ENCODE measurements around the gene SEMA5B. TPM values are rescaled to one million over a fixed set of nuclear protein-coding genes. Genes with fewer than 3 reads are reported as not detected.

Gene SEMA5B
- total and polyA plus RNA-seq, 8 donors = 0.61 to 9.0 (median 6.4) TPM

DNA sequence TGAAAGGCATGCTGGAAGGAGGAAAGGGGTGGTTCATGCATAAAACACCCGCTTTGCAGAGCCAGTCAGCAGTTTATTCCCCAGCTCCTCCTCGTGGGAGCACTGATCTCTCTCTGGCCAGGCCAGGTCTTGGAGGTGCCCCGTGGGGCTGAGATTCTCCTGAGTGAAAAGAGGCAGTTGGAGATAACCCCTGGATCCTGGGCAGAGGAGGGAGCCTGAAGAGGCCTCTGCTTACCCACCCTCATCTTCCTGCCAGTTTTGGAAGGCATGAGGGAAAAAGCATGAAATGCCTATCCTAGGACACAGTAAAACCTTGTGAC is 108.3 kb downstream of the SEMA5B start:
- Histone ChIP-seq H3K27ac (no peak overlapping the region), H3K27me3 (peaks cover 16 to 54% of the 10 kb centered on the region in 2 donors), H3K9me3 (no peaks in the 10 kb centered on the region), H3K36me3 (no peaks in the 10 kb centered on the region), H3K4me3 (no peak overlapping the region), H3K4me1 (peaks cover 0 to 6% of the 10 kb centered on the region in 2 donors)
- intact Hi-C loops (cut with DNase I) = no loop called here
- no peak for DNase-seq
- ATAC-seq = no peak
- TF ChIP-seq, protein P1, sequence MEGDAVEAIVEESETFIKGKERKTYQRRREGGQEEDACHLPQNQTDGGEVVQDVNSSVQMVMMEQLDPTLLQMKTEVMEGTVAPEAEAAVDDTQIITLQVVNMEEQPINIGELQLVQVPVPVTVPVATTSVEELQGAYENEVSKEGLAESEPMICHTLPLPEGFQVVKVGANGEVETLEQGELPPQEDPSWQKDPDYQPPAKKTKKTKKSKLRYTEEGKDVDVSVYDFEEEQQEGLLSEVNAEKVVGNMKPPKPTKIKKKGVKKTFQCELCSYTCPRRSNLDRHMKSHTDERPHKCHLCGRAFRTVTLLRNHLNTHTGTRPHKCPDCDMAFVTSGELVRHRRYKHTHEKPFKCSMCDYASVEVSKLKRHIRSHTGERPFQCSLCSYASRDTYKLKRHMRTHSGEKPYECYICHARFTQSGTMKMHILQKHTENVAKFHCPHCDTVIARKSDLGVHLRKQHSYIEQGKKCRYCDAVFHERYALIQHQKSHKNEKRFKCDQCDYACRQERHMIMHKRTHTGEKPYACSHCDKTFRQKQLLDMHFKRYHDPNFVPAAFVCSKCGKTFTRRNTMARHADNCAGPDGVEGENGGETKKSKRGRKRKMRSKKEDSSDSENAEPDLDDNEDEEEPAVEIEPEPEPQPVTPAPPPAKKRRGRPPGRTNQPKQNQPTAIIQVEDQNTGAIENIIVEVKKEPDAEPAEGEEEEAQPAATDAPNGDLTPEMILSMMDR (IDR thresholded peaks at IDR 0.05) = no peak

DNA sequence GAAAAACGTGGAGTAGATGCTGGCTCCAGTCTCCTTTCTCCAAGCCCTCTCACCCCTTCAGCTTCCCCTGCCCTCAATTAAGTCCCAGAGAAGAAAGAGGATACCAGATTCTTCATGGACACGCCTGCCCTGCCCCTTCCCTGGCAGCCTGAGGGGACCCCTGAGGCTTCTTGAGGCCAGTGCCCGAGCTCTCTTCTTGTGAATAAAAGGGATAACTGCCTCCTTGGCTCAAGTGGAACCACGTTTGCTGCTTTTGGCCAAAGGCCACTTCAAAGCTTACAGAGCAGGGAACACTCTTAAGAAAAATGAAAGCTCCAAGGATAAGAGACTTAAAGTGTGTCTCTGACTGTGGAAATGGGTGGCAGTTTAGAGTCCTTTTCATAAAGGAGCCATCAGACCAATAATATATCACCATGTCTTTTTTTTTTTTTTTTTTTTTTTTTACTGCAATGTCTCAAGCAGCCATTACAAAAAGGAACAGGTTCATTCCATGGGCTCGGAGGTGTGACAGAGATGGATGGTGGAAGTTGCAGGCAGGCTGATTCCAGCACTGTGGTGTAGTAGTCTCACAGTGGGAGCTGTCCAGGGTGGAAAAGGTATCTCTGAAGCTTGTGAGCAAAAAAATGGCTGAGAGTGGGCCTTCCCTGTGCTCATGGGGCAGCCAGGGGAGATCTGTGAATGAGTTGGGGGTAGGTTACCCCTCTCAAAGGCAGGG is 108.8 kb downstream of the SEMA5B start:
- H3K9me3 ChIP-seq = no peaks in the 10 kb centered on the region
- no peaks in the 10 kb centered on the region for H3K36me3 ChIP-seq
- TF ChIP-seq, protein P1 (IDR thresholded peaks at IDR 0.05) = no peak
- H3K4me3 ChIP-seq = no peak overlapping the region
- H3K27ac ChIP-seq = no peak overlapping the region
- H3K27me3 ChIP-seq = peaks cover 16 to 54% of the 10 kb centered on the region in 2 donors
- peak; percentile 49 for ATAC-seq
- intact Hi-C loops (cut with DNase I) = no loop called here
- no peak for DNase-seq
- peaks cover 0 to 6% of the 10 kb centered on the region in 2 donors for H3K4me1 ChIP-seq

DNA sequence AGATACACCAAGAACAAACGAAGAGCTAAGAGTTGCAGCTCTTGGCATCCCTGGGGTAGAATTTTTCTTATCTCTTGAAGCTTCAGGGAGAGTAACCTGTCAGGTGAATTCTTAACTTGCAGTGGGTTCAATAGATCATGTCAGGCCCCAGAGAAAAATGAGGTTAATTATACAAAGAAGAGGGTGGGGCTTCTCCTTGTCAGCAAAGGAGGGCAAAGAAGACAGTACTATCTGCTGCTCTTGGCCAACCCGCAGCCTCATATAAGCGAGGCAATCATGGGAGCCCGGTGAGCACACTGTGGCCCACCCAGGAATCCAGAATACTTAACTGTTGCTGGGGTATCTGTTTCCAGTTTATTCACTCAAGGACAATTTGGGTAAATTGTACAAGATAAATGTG is 110.2 kb downstream of the SEMA5B start:
- intact Hi-C loops (cut with DNase I) = no loop called here
- TF ChIP-seq, protein P1 (IDR thresholded peaks at IDR 0.05) = no peak
- Histone ChIP-seq H3K36me3 (no peaks in the 10 kb centered on the region), H3K27me3 (peaks cover 22 to 54% of the 10 kb centered on the region in 2 donors), H3K4me1 (peaks cover 0 to 6% of the 10 kb centered on the region in 2 donors), H3K9me3 (no peaks in the 10 kb centered on the region), H3K27ac (no peak overlapping the region), H3K4me3 (no peak overlapping the region)
- DNase-seq (no peak), ATAC-seq (no peak)

DNA sequence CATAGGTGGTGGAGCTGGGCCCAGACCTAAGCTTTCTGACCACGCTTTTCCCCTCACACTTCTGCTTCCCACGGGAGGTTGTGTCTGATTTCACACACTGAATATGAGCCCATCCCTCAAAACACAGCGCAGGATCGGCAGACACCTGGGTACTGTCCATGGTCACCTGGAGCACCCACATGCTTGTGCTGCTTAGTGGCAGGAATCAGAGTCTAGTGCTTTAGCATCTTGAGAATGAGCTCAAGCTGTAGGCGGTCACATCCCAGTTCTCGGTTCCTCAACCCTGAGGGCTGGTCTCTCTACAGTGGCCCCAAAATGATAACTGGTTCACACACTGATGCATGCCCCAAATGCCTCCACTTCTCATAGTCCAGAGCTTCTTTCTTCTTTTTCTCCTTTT is 111.0 kb downstream of the SEMA5B start:
- H3K4me1 ChIP-seq = peaks cover 0 to under 1% of the 10 kb centered on the region in 2 donors
- TF ChIP-seq, protein P1 (IDR thresholded peaks at IDR 0.05) = no peak
- DNase-seq (no peak), ATAC-seq (no peak)
- intact Hi-C loops (cut with DNase I) = no loop called here
- no peaks in the 10 kb centered on the region for H3K36me3 ChIP-seq
- H3K27me3 ChIP-seq = peaks cover 17 to 54% of the 10 kb centered on the region in 2 donors
- H3K27ac ChIP-seq = no peak overlapping the region
- H3K9me3 ChIP-seq = no peaks in the 10 kb centered on the region
- H3K4me3 ChIP-seq = no peak overlapping the region

DNA sequence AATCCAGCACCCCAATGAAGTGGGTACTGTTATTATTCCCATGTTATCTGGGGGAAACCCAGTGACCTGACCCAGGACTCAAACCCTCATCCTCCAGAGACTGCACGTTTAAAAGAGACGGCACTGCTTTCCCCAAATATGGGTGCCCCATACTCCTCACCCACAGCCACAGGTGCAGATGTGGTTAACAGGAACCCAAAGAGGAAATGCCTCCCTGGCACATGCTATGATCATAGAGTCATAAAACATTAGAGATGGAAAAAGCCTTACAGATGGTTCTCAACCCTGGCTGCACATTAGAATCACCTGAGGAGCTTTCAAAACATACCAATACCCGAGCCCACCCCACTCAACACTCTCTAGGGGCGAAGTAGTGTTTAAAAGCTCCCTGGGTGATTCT is 111.5 kb downstream of the SEMA5B start:
- TF ChIP-seq, protein P1 (IDR thresholded peaks at IDR 0.05) = no peak
- H3K27ac ChIP-seq = no peak overlapping the region
- DNase-seq (no peak), ATAC-seq (no peak)
- H3K4me3 ChIP-seq = no peak overlapping the region
- intact Hi-C loops (cut with DNase I) = no loop called here
- H3K4me1 ChIP-seq = no peaks in the 10 kb centered on the region
- H3K27me3 ChIP-seq = peaks cover 17 to 53% of the 10 kb centered on the region in 2 donors
- no peaks in the 10 kb centered on the region for H3K9me3 ChIP-seq
- H3K36me3 ChIP-seq = no peaks in the 10 kb centered on the region

Measured in left lung (tissue), 10 donors.